HEK293 (cell line): ENCODE results near the gene NUDT6.

Experiments used
- CTCF ChIA-PET: fragments of 350-600 bp; formaldehyde crosslinking; extraction: SDS; loops from one replicate; lab custom pipeline; 2021; ENCODE audit warnings: antibody characterized with exemption; lab: Yijun Ruan, JAX
- POLR2A ChIA-PET: fragments of 300-600 bp; formaldehyde crosslinking; extraction: SDS; loops from one replicate; lab custom pipeline; 2020; ENCODE audit warnings: antibody characterized with exemption, inconsistent platforms; lab: Yijun Ruan, JAX
- H3K27ac ChIP-seq: fragments of 200-500 bp; sonication (Bioruptor generic); 2 replicates; pipeline ENCODE4 v1.5.1; 2014; ENCODE audit warnings: low read depth, low read length, control low read depth, inconsistent platforms; ENCODE audit errors: extremely low read depth
- H3K36me3 ChIP-seq, 2 experiments: fragments of 200-500 bp in 1 of 2; sonication (Bioruptor generic) in 1 of 2; 1 replicate in 1 of 2; 2 replicates in 1 of 2; pipeline ENCODE4 v1.5.1; 2014 to 2017; ENCODE audit warnings: inconsistent platforms in 2 of 2, low read length in 2 of 2; ENCODE audit not compliant: control insufficient read depth in 2 of 2, insufficient read depth in 1 of 2
- H3K4me1 ChIP-seq: fragments of 200-500 bp; sonication (Bioruptor generic); 2 replicates; pipeline ENCODE4 v1.5.1; 2014; ENCODE audit warnings: mild to moderate bottlenecking, low read length, inconsistent platforms; ENCODE audit not compliant: control insufficient read depth, insufficient read depth
- H3K4me3 ChIP-seq: 2 replicates; pipeline ENCODE4 v1.5.1; 2011; ENCODE audit warnings: low read depth, mild to moderate bottlenecking, control low read depth, low read length, moderate library complexity
- H3K9me3 ChIP-seq: fragments of 200-500 bp; sonication (Bioruptor generic); 2 replicates; pipeline ENCODE4 v1.5.1; 2014; ENCODE audit warnings: low read depth, low read length, inconsistent platforms; ENCODE audit not compliant: control insufficient read depth, insufficient read depth
- BCL11A ChIP-seq: fragments of 450-650 bp; formaldehyde crosslinking; IDR thresholded peaks from 2 replicates; pipeline ENCODE4 v1.5.1; 2016; ENCODE audit warnings: low read depth, missing biosample characterization, missing genetic modification characterization
- GLI2 ChIP-seq: fragments of 450-650 bp; formaldehyde crosslinking; IDR thresholded peaks from 2 replicates; pipeline ENCODE4; 2017; ENCODE audit warnings: missing biosample characterization, missing genetic modification characterization, low read depth, borderline replicate concordance
- GLIS1 ChIP-seq: fragments of 450-650 bp; formaldehyde crosslinking; IDR thresholded peaks from 2 replicates; pipeline ENCODE4 v1.5.1; 2016; ENCODE audit warnings: missing biosample characterization, missing genetic modification characterization
- HOXA7 ChIP-seq: sonication (generic); formaldehyde crosslinking; IDR thresholded peaks from 2 replicates; pipeline ENCODE4 v1.8.1; 2022; ENCODE audit warnings: missing genetic modification reagents, borderline replicate concordance
- HOXC10 ChIP-seq: sonication (generic); formaldehyde crosslinking; IDR thresholded peaks from 2 replicates; pipeline ENCODE4 v1.8.1; 2023; ENCODE audit warnings: mild to moderate bottlenecking, missing genetic modification reagents
- MYNN ChIP-seq: fragments of 450-650 bp; formaldehyde crosslinking; IDR thresholded peaks from 2 replicates; pipeline ENCODE4 v1.5.1; 2016; ENCODE audit warnings: missing biosample characterization, missing genetic modification characterization, borderline replicate concordance
- TCF7L2 ChIP-seq: IDR thresholded peaks from 2 replicates; pipeline ENCODE4 v1.6.1; 2011; ENCODE audit warnings: low read depth, mild to moderate bottlenecking, inconsistent platforms, low read length, moderate library complexity, borderline replicate concordance
- ZBTB20 ChIP-seq: fragments of 450-650 bp; formaldehyde crosslinking; IDR thresholded peaks from 2 replicates; pipeline ENCODE4 v1.5.1; 2016; ENCODE audit warnings: missing biosample characterization, missing genetic modification characterization
- ZIC2 ChIP-seq: fragments of 450-650 bp; formaldehyde crosslinking; IDR thresholded peaks from 2 replicates; pipeline ENCODE4 v1.5.1; 2016; ENCODE audit warnings: missing biosample characterization, missing genetic modification characterization
- ZNF311 ChIP-seq: fragments of 450-650 bp; formaldehyde crosslinking; IDR thresholded peaks from 2 replicates; pipeline ENCODE4 v1.5.1; 2017; ENCODE audit warnings: missing biosample characterization, missing genetic modification characterization, borderline replicate concordance
- ZNF48 ChIP-seq: fragments of 450-650 bp; formaldehyde crosslinking; IDR thresholded peaks from 2 replicates; pipeline ENCODE4 v1.5.1; 2016; ENCODE audit warnings: missing biosample characterization, missing genetic modification characterization
- ZNF488 ChIP-seq: fragments of 450-650 bp; formaldehyde crosslinking; IDR thresholded peaks from 2 replicates; pipeline ENCODE4 v1.5.1; 2016; ENCODE audit warnings: missing biosample characterization, missing genetic modification characterization
- ZNF600 ChIP-seq: fragments of 450-650 bp; formaldehyde crosslinking; IDR thresholded peaks from 2 replicates; pipeline ENCODE4 v1.5.1; 2016; ENCODE audit warnings: missing biosample characterization, missing genetic modification characterization
- ZNF623 ChIP-seq: fragments of 450-650 bp; formaldehyde crosslinking; IDR thresholded peaks from 2 replicates; pipeline ENCODE4 v1.5.1; 2016; ENCODE audit warnings: missing biosample characterization, missing genetic modification characterization
- ZNF624 ChIP-seq: fragments of 450-650 bp; formaldehyde crosslinking; IDR thresholded peaks from 2 replicates; pipeline ENCODE4 v1.5.1; 2017; ENCODE audit warnings: missing biosample characterization, missing genetic modification characterization
- ZNF658 ChIP-seq: fragments of 450-650 bp; formaldehyde crosslinking; IDR thresholded peaks from 2 replicates; pipeline ENCODE4; 2016; ENCODE audit warnings: missing biosample characterization, missing genetic modification characterization
- ZNF776 ChIP-seq: fragments of 450-650 bp; formaldehyde crosslinking; IDR thresholded peaks from 2 replicates; pipeline ENCODE4 v1.5.0; 2017; ENCODE audit warnings: missing biosample characterization, missing genetic modification characterization, borderline replicate concordance
- ZNF837 ChIP-seq: fragments of 450-650 bp; formaldehyde crosslinking; IDR thresholded peaks from 2 replicates; pipeline ENCODE4 v1.5.1; 2016; ENCODE audit warnings: missing biosample characterization, missing genetic modification characterization
- ZSCAN23 ChIP-seq: fragments of 450-650 bp; formaldehyde crosslinking; IDR thresholded peaks from 2 replicates; pipeline ENCODE4 v1.5.1; 2016; ENCODE audit warnings: missing biosample characterization, missing genetic modification characterization
- TF ChIP-seq, protein P1 (sequence below): fragments of 450-650 bp; formaldehyde crosslinking; conservative IDR thresholded peaks from 2 replicates; pipeline ENCODE4 v1.5.1; 2016; ENCODE audit warnings: low read depth, missing biosample characterization, missing genetic modification characterization
- TF ChIP-seq, protein P2 (sequence below): fragments of 450-650 bp; formaldehyde crosslinking; IDR thresholded peaks from 2 replicates; pipeline ENCODE4 v1.5.1; 2016; ENCODE audit warnings: missing biosample characterization, missing genetic modification characterization
- TF ChIP-seq, protein P3 (sequence below): fragments of 450-650 bp; formaldehyde crosslinking; IDR thresholded peaks from 2 replicates; pipeline ENCODE4 v1.5.0; 2017; ENCODE audit warnings: missing biosample characterization, missing genetic modification characterization, borderline replicate concordance

NUDT6 gene

DNA sequence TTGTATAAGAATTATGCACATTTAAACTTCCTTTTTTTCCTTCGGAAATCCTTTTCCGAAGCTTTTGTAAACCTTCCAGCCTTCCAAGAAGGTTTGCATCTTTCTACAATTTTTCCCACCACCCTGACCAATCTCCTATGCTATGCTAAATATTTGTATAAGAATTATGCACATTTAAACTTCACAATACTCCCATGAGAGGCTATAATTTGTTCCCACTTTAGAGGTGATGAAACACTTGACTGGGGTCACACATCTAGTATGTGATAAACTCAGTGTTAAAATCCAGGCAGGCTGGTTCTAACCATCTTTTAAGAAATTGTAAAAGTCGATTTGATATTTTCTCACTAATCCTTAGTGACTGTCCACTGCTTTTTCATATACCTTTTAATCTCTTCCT is 22.1 kb downstream of the NUDT6 start:
- no peak for TF ChIP-seq HOXC10
- TF ChIP-seq HOXA7 (CRISPR knock-in tag): no peak
- TF ChIP-seq ZBTB20: no peak
- no peak for TF ChIP-seq ZNF623
- Histone ChIP-seq H3K9me3 (no peaks in the 10 kb centered on the region), H3K36me3 (peaks cover 0 to 4% of the 10 kb centered on the region in 2 experiments; a peak in 2 of 3 replicates), H3K4me3 (no peak overlapping the region), H3K4me1 (no peaks in the 10 kb centered on the region), H3K27ac (no peak overlapping the region)
- POLR2A ChIA-PET: no interaction called here
- CTCF ChIA-PET: interaction anchor here (0.7 kb wide), 2 partner anchors 10 to 142 kb away, joined by 3 read pairs; no protein-coding TSS in a partner anchor

DNA sequence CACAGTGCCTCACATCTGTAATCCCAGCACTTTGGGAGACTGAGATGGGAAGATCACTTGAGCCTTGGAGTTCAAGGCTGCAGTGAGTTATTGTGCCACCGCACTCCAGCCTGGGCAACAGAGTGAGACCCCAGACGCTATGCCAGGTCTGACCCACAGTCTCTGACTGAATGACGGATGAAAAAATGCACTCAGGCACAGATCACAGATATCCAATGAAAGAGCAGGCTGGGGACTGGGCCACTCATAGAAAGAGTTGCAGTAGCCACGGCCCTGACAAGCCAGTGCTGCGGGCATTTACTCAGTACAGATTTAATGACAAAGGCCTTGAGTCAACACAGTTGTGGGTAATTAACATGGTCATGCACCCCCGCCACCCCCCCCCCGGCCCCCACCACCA is 22.7 kb downstream of the NUDT6 start:
- POLR2A ChIA-PET: no interaction called here
- no peak overlapping the region for H3K27ac ChIP-seq

More for the DNA sequence above, 22.7 kb downstream of the NUDT6 start:
- H3K36me3 ChIP-seq: peaks cover 0 to 4% of the 10 kb centered on the region in 2 experiments; a peak in 2 of 3 replicates
- TF ChIP-seq ZNF600 (tag by site-specific recombination) (no peak), GLIS1 (tag by site-specific recombination) (no peak), ZSCAN23 (tag by site-specific recombination) (no peak), ZNF311 (tag by site-specific recombination) (no peak), ZNF837 (tag by site-specific recombination) (no peak), MYNN (tag by site-specific recombination) (no peak), HOXC10 (no peak), ZNF488 (tag by site-specific recombination) (no peak), ZIC2 (no peak), GLI2 (no peak), ZNF48 (tag by site-specific recombination) (no peak), BCL11A (tag by site-specific recombination) (no peak), ZNF658 (no peak), TCF7L2 (no peak), ZNF624 (tag by site-specific recombination) (no peak), ZNF776 (tag by site-specific recombination) (no peak)
- TF ChIP-seq, protein P1, sequence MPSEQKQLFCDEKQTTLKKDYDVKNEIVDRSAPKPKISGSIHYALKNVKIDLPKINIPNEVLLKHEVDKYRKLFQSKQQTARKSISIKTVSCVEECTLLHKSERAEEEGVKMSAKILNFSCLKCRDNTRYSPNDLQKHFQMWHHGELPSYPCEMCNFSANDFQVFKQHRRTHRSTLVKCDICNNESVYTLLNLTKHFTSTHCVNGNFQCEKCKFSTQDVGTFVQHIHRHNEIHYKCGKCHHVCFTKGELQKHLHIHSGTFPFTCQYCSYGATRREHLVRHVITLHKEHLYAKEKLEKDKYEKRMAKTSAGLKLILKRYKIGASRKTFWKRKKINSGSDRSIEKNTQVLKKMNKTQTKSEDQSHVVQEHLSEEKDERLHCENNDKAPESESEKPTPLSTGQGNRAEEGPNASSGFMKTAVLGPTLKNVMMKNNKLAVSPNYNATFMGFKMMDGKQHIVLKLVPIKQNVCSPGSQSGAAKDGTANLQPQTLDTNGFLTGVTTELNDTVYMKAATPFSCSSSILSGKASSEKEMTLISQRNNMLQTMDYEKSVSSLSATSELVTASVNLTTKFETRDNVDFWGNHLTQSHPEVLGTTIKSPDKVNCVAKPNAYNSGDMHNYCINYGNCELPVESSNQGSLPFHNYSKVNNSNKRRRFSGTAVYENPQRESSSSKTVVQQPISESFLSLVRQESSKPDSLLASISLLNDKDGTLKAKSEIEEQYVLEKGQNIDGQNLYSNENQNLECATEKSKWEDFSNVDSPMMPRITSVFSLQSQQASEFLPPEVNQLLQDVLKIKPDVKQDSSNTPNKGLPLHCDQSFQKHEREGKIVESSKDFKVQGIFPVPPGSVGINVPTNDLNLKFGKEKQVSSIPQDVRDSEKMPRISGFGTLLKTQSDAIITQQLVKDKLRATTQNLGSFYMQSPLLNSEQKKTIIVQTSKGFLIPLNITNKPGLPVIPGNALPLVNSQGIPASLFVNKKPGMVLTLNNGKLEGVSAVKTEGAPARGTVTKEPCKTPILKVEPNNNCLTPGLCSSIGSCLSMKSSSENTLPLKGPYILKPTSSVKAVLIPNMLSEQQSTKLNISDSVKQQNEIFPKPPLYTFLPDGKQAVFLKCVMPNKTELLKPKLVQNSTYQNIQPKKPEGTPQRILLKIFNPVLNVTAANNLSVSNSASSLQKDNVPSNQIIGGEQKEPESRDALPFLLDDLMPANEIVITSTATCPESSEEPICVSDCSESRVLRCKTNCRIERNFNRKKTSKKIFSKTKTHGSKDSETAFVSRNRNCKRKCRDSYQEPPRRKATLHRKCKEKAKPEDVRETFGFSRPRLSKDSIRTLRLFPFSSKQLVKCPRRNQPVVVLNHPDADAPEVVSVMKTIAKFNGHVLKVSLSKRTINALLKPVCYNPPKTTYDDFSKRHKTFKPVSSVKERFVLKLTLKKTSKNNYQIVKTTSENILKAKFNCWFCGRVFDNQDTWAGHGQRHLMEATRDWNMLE (tag by site-specific recombination): no peak
- TF ChIP-seq, protein P2, sequence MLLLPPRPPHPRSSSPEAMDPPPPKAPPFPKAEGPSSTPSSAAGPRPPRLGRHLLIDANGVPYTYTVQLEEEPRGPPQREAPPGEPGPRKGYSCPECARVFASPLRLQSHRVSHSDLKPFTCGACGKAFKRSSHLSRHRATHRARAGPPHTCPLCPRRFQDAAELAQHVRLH (tag by site-specific recombination): no peak
- TF ChIP-seq, protein P3, sequence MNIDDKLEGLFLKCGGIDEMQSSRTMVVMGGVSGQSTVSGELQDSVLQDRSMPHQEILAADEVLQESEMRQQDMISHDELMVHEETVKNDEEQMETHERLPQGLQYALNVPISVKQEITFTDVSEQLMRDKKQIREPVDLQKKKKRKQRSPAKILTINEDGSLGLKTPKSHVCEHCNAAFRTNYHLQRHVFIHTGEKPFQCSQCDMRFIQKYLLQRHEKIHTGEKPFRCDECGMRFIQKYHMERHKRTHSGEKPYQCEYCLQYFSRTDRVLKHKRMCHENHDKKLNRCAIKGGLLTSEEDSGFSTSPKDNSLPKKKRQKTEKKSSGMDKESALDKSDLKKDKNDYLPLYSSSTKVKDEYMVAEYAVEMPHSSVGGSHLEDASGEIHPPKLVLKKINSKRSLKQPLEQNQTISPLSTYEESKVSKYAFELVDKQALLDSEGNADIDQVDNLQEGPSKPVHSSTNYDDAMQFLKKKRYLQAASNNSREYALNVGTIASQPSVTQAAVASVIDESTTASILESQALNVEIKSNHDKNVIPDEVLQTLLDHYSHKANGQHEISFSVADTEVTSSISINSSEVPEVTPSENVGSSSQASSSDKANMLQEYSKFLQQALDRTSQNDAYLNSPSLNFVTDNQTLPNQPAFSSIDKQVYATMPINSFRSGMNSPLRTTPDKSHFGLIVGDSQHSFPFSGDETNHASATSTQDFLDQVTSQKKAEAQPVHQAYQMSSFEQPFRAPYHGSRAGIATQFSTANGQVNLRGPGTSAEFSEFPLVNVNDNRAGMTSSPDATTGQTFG (tag by site-specific recombination): no peak
- H3K4me1 ChIP-seq: no peaks in the 10 kb centered on the region
- H3K4me3 ChIP-seq: no peak overlapping the region
- CTCF ChIA-PET: interaction anchor here (0.7 to 1.1 kb wide), 3 partner anchors 11 to 142 kb away, joined by 3 read pairs; no protein-coding TSS in a partner anchor
- no peaks in the 10 kb centered on the region for H3K9me3 ChIP-seq
